Midbrain (tissue), 1 donor: ENCODE measurements around the gene TARS3.

Experiments
- DNase-seq: peaks from one replicate; lab custom pipeline; 2025; lab: John Stamatoyannopoulos, UW

The TARS3 gene

DNA sequence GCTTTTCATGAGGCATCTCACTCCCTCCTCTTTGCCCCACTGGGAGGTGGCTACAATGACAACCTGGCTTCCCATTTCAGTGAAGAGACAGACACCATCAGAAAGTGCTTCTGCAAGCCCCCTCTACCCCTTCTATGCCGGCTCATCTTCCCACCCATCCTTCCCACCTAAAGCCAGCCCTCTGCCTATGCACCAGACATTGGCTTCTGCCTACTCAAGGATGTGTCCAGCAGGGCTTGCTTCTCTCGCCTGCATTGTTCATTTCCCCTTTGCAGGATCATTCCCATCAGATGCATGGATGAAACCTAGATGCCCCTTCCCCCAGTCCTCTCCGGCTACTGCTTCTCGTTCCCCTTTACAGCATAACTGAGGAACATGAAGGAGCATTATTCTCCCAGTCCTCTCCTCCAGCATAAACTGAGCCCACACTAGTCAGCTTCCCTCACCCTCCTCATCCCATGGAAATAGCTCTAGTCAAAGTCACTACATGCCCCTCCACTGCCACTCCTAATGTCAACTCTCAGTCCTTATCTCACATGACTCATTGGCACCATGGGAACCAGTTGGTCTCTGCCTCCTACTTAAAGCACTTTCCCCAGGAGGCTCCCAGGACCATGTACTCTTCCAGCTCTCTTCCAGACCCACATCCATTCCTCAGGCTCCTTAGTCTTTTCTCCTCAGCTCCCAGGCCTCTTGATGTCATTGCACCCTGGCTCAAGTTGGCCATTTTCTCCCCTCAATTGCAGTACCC, 120.0 kb downstream of the TARS3 start:
- no peak for DNase-seq
